Measurements from ENCODE around the gene PILRB.

- no peak for TF ChIP-seq CTCF (conservative IDR thresholded peaks at IDR 0.05; ENCODE audit: low read depth, low read length)
- TF ChIP-seq EZH2 (IDR thresholded peaks at IDR 0.05; ENCODE audit: low read length, unreplicated experiment), result no peak
- no peak for TF ChIP-seq EZH2phosphoT487 (IDR thresholded peaks at IDR 0.05; ENCODE audit: borderline replicate concordance, low read length)
Measured at GRCh38 chr7:100358857-100359212, 918 bp downstream of the PILRB start.

Data from PC-3 (cell line).